ENCODE results near the gene KRTAP10-5.

KRTAP10-5 gene

GRCh38 chr21:44530221-44530902, 50.0 kb downstream of the KRTAP10-5 start:
- DNase-seq (ENCODE audit: low read depth in 2 of 2): no peak

GRCh38 chr21:44529503-44530125, 50.8 kb downstream of the KRTAP10-5 start:
- no peak for DNase-seq (ENCODE audit: low read depth in 2 of 2)
